HEK293 (cell line): Measurements from ENCODE around the gene GRIN2A.

ENCODE experiments used
- CTCF ChIA-PET: fragments of 350-600 bp; formaldehyde crosslinking; extraction: SDS; loops from one replicate; lab custom pipeline; 2021; ENCODE audit warnings: antibody characterized with exemption; lab: Yijun Ruan, JAX
- POLR2A ChIA-PET: fragments of 300-600 bp; formaldehyde crosslinking; extraction: SDS; loops from one replicate; lab custom pipeline; 2020; ENCODE audit warnings: antibody characterized with exemption, inconsistent platforms; lab: Yijun Ruan, JAX
- H3K27ac ChIP-seq: fragments of 200-500 bp; sonication (Bioruptor generic); 2 replicates; pipeline ENCODE4 v1.5.1; 2014; ENCODE audit warnings: low read depth, low read length, control low read depth, inconsistent platforms; ENCODE audit errors: extremely low read depth
- H3K36me3 ChIP-seq, 2 experiments: fragments of 200-500 bp in 1 of 2; sonication (Bioruptor generic) in 1 of 2; 1 replicate in 1 of 2; 2 replicates in 1 of 2; pipeline ENCODE4 v1.5.1; 2014 to 2017; ENCODE audit warnings: inconsistent platforms in 2 of 2, low read length in 2 of 2; ENCODE audit not compliant: control insufficient read depth in 2 of 2, insufficient read depth in 1 of 2
- H3K4me1 ChIP-seq: fragments of 200-500 bp; sonication (Bioruptor generic); 2 replicates; pipeline ENCODE4 v1.5.1; 2014; ENCODE audit warnings: mild to moderate bottlenecking, low read length, inconsistent platforms; ENCODE audit not compliant: control insufficient read depth, insufficient read depth
- H3K4me3 ChIP-seq: 2 replicates; pipeline ENCODE4 v1.5.1; 2011; ENCODE audit warnings: low read depth, mild to moderate bottlenecking, control low read depth, low read length, moderate library complexity
- H3K9me3 ChIP-seq: fragments of 200-500 bp; sonication (Bioruptor generic); 2 replicates; pipeline ENCODE4 v1.5.1; 2014; ENCODE audit warnings: low read depth, low read length, inconsistent platforms; ENCODE audit not compliant: control insufficient read depth, insufficient read depth
- IKZF3 ChIP-seq: fragments of 450-650 bp; IDR thresholded peaks from 2 replicates; pipeline ENCODE4 v1.5.0; 2018; ENCODE audit warnings: missing biosample characterization, mild to moderate bottlenecking, missing genetic modification characterization, moderate library complexity
- KLF1 ChIP-seq: fragments of 450-650 bp; formaldehyde crosslinking; IDR thresholded peaks from 2 replicates; pipeline ENCODE4 v1.5.1; 2016; ENCODE audit warnings: missing biosample characterization, missing genetic modification characterization
- OSR2 ChIP-seq: fragments of 450-650 bp; formaldehyde crosslinking; IDR thresholded peaks from 2 replicates; pipeline ENCODE4 v1.5.1; 2016; ENCODE audit warnings: missing biosample characterization, missing genetic modification characterization
- OVOL3 ChIP-seq: fragments of 450-650 bp; formaldehyde crosslinking; IDR thresholded peaks from 2 replicates; pipeline ENCODE4 v1.5.1; 2016; ENCODE audit warnings: missing biosample characterization, missing genetic modification characterization
- SP2 ChIP-seq: fragments of 450-650 bp; formaldehyde crosslinking; IDR thresholded peaks from 2 replicates; pipeline ENCODE4 v1.5.1; 2016; ENCODE audit warnings: missing biosample characterization, missing genetic modification characterization
- ZBTB1 ChIP-seq: fragments of 450-650 bp; formaldehyde crosslinking; IDR thresholded peaks from 2 replicates; pipeline ENCODE4 v1.5.1; 2016; ENCODE audit warnings: missing biosample characterization, missing genetic modification characterization
- ZNF112 ChIP-seq: fragments of 450-650 bp; formaldehyde crosslinking; IDR thresholded peaks from 2 replicates; pipeline ENCODE4 v1.5.0; 2017; ENCODE audit warnings: missing biosample characterization, missing genetic modification characterization
- ZNF132 ChIP-seq: fragments of 450-650 bp; formaldehyde crosslinking; IDR thresholded peaks from 2 replicates; pipeline ENCODE4 v1.5.1; 2017; ENCODE audit warnings: missing biosample characterization, missing genetic modification characterization, borderline replicate concordance
- ZNF202 ChIP-seq: fragments of 450-650 bp; formaldehyde crosslinking; IDR thresholded peaks from 2 replicates; pipeline ENCODE4 v1.5.1; 2016; ENCODE audit warnings: missing biosample characterization, missing genetic modification characterization, borderline replicate concordance
- ZNF214 ChIP-seq: fragments of 450-650 bp; formaldehyde crosslinking; IDR thresholded peaks from 2 replicates; pipeline ENCODE4 v1.5.1; 2017; ENCODE audit warnings: missing biosample characterization, mild to moderate bottlenecking, missing genetic modification characterization, borderline replicate concordance
- ZNF404 ChIP-seq: fragments of 450-650 bp; formaldehyde crosslinking; IDR thresholded peaks from 2 replicates; pipeline ENCODE4 v1.5.1; 2017; ENCODE audit warnings: missing biosample characterization, missing genetic modification characterization
- ZNF423 ChIP-seq: fragments of 450-650 bp; formaldehyde crosslinking; IDR thresholded peaks from 2 replicates; pipeline ENCODE4 v1.5.1; 2016; ENCODE audit warnings: missing biosample characterization, missing genetic modification characterization
- ZNF514 ChIP-seq: fragments of 450-650 bp; formaldehyde crosslinking; IDR thresholded peaks from 2 replicates; pipeline ENCODE4 v1.5.1; 2016; ENCODE audit warnings: missing biosample characterization, missing genetic modification characterization
- ZNF529 ChIP-seq: fragments of 450-650 bp; formaldehyde crosslinking; IDR thresholded peaks from 2 replicates; pipeline ENCODE4 v1.5.1; 2017; ENCODE audit warnings: missing genetic modification characterization, missing biosample characterization; ENCODE audit not compliant: insufficient replicate concordance
- ZNF549 ChIP-seq: fragments of 450-650 bp; IDR thresholded peaks from 2 replicates; pipeline ENCODE4 v1.5.1; 2018; ENCODE audit warnings: missing biosample characterization, missing genetic modification characterization, mild to moderate bottlenecking, inconsistent platforms, moderate library complexity
- ZNF585B ChIP-seq: fragments of 450-650 bp; formaldehyde crosslinking; IDR thresholded peaks from 2 replicates; pipeline ENCODE4 v1.5.1; 2016; ENCODE audit warnings: missing biosample characterization, missing genetic modification characterization
- ZNF596 ChIP-seq: fragments of 450-650 bp; IDR thresholded peaks from 2 replicates; pipeline ENCODE4 v1.5.0; 2018; ENCODE audit warnings: missing biosample characterization, mild to moderate bottlenecking, missing genetic modification characterization, moderate library complexity
- ZNF621 ChIP-seq: fragments of 450-650 bp; formaldehyde crosslinking; IDR thresholded peaks from 2 replicates; pipeline ENCODE4 v1.5.1; 2017; ENCODE audit warnings: missing biosample characterization, missing genetic modification characterization
- ZNF658 ChIP-seq: fragments of 450-650 bp; formaldehyde crosslinking; IDR thresholded peaks from 2 replicates; pipeline ENCODE4; 2016; ENCODE audit warnings: missing biosample characterization, missing genetic modification characterization
- ZSCAN23 ChIP-seq: fragments of 450-650 bp; formaldehyde crosslinking; IDR thresholded peaks from 2 replicates; pipeline ENCODE4 v1.5.1; 2016; ENCODE audit warnings: missing biosample characterization, missing genetic modification characterization
- TF ChIP-seq, protein P1 (sequence below): fragments of 450-650 bp; formaldehyde crosslinking; IDR thresholded peaks from 2 replicates; pipeline ENCODE4 v1.5.1; 2016; ENCODE audit warnings: missing biosample characterization, missing genetic modification characterization, low read depth
- TF ChIP-seq, protein P2 (sequence below): fragments of 450-650 bp; formaldehyde crosslinking; IDR thresholded peaks from 2 replicates; pipeline ENCODE4 v1.5.1; 2016; ENCODE audit warnings: missing biosample characterization, missing genetic modification characterization
- TF ChIP-seq, protein P3 (sequence below): fragments of 450-650 bp; formaldehyde crosslinking; IDR thresholded peaks from 2 replicates; pipeline ENCODE4 v1.5.0; 2017; ENCODE audit warnings: missing biosample characterization, missing genetic modification characterization, borderline replicate concordance

Gene GRIN2A

DNA sequence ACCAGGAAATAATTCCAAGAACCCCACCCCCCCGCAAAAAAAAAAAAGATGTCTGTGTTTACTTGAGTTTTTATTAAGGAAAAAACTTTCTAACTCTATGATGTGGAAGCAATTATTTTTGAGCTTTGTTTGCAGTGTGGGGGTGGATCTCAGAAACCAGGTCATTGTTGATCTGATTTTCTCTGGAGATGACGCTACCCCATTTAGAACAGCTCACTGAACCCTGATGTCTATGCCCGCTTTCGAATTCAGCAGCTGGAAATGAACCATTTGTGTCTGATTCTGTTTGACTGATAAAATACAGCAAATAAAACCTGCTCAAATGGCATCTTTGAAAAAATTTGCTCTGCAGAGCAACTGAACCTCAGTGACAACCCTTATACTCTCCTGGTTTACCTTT lies 368.6 kb downstream of the GRIN2A start:
- ChIA-PET CTCF (interaction anchor here (0.5 kb wide), 1 partner anchor 13 kb away, joined by 3 read pairs; no protein-coding TSS in a partner anchor), POLR2A (no interaction called here)
- no peaks in the 10 kb centered on the region for H3K36me3 ChIP-seq
- H3K9me3 ChIP-seq: no peaks in the 10 kb centered on the region
- H3K27ac ChIP-seq: no peak overlapping the region
- H3K4me3 ChIP-seq: no peak overlapping the region
- TF ChIP-seq ZNF112 (no peak), ZSCAN23 (tag by site-specific recombination) (no peak), ZNF596 (tag by site-specific recombination) (no peak), ZNF423 (tag by site-specific recombination) (no peak), ZNF585B (no peak), ZNF202 (tag by site-specific recombination) (no peak)
- no peaks in the 10 kb centered on the region for H3K4me1 ChIP-seq

DNA sequence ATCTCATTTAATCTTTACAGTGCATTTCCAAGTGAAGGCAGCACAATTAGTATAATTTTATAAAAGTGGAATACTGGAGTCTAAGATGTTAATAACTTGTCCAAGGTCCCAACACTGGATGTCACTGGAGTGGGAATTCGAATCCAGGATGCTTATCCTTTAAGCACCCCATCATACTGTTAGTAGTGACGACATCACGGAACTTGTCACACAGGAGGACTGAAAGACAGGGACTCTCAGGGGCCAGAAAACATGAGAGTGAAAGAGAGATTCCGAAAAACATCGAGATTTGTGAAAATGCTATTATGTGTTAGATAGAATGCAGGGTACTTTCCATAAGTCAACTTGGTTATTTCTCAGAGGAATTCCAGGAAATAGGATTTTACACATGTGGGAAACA lies 374.0 kb downstream of the GRIN2A start:
- Histone ChIP-seq H3K4me1 (no peaks in the 10 kb centered on the region), H3K27ac (no peak overlapping the region), H3K4me3 (no peak overlapping the region), H3K36me3 (no peaks in the 10 kb centered on the region)
- CTCF ChIA-PET: no interaction called here
- POLR2A ChIA-PET: no interaction called here
- no peak for TF ChIP-seq KLF1 (tag by site-specific recombination)
- no peak for TF ChIP-seq ZNF514 (tag by site-specific recombination)
- no peak for TF ChIP-seq SP2 (tag by site-specific recombination)
- no peak for TF ChIP-seq ZNF658
- TF ChIP-seq IKZF3: no peak
- no peak for TF ChIP-seq ZNF132
- no peak for TF ChIP-seq ZNF549 (tag by site-specific recombination)
- TF ChIP-seq ZBTB1: no peak
- no peak for TF ChIP-seq OSR2 (tag by site-specific recombination)
- TF ChIP-seq, protein P1, sequence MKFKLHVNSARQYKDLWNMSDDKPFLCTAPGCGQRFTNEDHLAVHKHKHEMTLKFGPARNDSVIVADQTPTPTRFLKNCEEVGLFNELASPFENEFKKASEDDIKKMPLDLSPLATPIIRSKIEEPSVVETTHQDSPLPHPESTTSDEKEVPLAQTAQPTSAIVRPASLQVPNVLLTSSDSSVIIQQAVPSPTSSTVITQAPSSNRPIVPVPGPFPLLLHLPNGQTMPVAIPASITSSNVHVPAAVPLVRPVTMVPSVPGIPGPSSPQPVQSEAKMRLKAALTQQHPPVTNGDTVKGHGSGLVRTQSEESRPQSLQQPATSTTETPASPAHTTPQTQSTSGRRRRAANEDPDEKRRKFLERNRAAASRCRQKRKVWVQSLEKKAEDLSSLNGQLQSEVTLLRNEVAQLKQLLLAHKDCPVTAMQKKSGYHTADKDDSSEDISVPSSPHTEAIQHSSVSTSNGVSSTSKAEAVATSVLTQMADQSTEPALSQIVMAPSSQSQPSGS (tag by site-specific recombination): no peak
- TF ChIP-seq, protein P2, sequence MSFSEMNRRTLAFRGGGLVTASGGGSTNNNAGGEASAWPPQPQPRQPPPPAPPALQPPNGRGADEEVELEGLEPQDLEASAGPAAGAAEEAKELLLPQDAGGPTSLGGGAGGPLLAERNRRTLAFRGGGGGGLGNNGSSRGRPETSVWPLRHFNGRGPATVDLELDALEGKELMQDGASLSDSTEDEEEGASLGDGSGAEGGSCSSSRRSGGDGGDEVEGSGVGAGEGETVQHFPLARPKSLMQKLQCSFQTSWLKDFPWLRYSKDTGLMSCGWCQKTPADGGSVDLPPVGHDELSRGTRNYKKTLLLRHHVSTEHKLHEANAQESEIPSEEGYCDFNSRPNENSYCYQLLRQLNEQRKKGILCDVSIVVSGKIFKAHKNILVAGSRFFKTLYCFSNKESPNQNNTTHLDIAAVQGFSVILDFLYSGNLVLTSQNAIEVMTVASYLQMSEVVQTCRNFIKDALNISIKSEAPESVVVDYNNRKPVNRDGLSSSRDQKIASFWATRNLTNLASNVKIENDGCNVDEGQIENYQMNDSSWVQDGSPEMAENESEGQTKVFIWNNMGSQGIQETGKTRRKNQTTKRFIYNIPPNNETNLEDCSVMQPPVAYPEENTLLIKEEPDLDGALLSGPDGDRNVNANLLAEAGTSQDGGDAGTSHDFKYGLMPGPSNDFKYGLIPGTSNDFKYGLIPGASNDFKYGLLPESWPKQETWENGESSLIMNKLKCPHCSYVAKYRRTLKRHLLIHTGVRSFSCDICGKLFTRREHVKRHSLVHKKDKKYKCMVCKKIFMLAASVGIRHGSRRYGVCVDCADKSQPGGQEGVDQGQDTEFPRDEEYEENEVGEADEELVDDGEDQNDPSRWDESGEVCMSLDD (tag by site-specific recombination): no peak
- TF ChIP-seq, all 188 proteins: peak for 0
- H3K9me3 ChIP-seq: no peaks in the 10 kb centered on the region

DNA sequence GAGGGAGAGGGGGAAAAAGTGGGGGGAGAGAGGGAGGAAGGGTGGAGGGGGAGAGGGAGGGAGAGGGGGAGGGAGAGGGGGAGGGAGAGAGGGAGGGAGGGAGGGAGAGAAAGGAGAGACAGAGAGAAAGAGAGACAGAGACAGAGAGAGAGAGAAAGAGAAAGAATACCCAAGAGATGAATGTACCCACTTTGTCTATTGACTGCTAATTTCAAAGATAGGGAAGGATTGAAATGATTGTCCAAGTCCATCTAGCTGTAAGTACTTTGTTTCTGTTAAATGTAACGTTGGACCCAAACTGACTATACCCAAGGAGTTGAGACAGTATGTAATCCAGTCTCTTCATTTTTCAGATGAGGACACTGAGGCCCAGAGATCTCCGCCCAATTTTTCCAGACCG lies 374.9 kb downstream of the GRIN2A start:
- POLR2A ChIA-PET: no interaction called here
- no peak overlapping the region for H3K4me3 ChIP-seq
- H3K9me3 ChIP-seq: no peaks in the 10 kb centered on the region
- H3K27ac ChIP-seq: no peak overlapping the region
- no peaks in the 10 kb centered on the region for H3K4me1 ChIP-seq
- CTCF ChIA-PET: no interaction called here
- TF ChIP-seq OVOL3 (tag by site-specific recombination) (no peak), ZNF404 (tag by site-specific recombination) (no peak), ZNF621 (no peak), ZNF214 (tag by site-specific recombination) (no peak), ZNF529 (tag by site-specific recombination) (no peak)
- TF ChIP-seq, protein P3, sequence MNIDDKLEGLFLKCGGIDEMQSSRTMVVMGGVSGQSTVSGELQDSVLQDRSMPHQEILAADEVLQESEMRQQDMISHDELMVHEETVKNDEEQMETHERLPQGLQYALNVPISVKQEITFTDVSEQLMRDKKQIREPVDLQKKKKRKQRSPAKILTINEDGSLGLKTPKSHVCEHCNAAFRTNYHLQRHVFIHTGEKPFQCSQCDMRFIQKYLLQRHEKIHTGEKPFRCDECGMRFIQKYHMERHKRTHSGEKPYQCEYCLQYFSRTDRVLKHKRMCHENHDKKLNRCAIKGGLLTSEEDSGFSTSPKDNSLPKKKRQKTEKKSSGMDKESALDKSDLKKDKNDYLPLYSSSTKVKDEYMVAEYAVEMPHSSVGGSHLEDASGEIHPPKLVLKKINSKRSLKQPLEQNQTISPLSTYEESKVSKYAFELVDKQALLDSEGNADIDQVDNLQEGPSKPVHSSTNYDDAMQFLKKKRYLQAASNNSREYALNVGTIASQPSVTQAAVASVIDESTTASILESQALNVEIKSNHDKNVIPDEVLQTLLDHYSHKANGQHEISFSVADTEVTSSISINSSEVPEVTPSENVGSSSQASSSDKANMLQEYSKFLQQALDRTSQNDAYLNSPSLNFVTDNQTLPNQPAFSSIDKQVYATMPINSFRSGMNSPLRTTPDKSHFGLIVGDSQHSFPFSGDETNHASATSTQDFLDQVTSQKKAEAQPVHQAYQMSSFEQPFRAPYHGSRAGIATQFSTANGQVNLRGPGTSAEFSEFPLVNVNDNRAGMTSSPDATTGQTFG (tag by site-specific recombination): no peak
- H3K36me3 ChIP-seq: no peaks in the 10 kb centered on the region
